HFFc6 (cell line): ENCODE results near the gene DNAH9. TPM values are rescaled to one million over a fixed set of nuclear protein-coding genes. Genes with fewer than 3 reads are reported as not detected.
"Not testable (repeated sequence)": the region's sequence is repeated elsewhere in the genome, so short reads cannot be mapped to it uniquely, and the experiment has no call there.

Experiments used
- DNase-seq: peaks from one replicate; pipeline ENCODE4 v3.0.0-alpha.2; 2018
- H3K27ac Mint-ChIP-seq: 2 replicates; pipeline ENCODE4 v1.8.0; 2020; ENCODE audit warnings: mild to moderate bottlenecking, mixed read lengths
- H3K27me3 Mint-ChIP-seq: 2 replicates; pipeline ENCODE4 v1.8.0; 2021; ENCODE audit warnings: mild to moderate bottlenecking, moderate library complexity, mixed read lengths; ENCODE audit not compliant: insufficient read depth
- H3K36me3 Mint-ChIP-seq: 2 replicates; pipeline ENCODE4 v1.8.0; 2021; ENCODE audit warnings: low read depth, mixed read lengths
- H3K4me1 Mint-ChIP-seq: 2 replicates; pipeline ENCODE4 v1.8.0; 2020; ENCODE audit warnings: low read depth, mixed read lengths
- H3K4me3 Mint-ChIP-seq: 2 replicates; pipeline ENCODE4 v1.8.0; 2020; ENCODE audit warnings: mild to moderate bottlenecking, moderate library complexity, mixed read lengths
- H3K9me3 Mint-ChIP-seq: 2 replicates; pipeline ENCODE4 v1.8.0; 2020; ENCODE audit warnings: mild to moderate bottlenecking, mixed read lengths
- CTCF ChIP-seq: fragments of 200-600 bp; sonication (generic); IDR thresholded peaks from 2 replicates; pipeline ENCODE4 v1.5.0; 2021; ENCODE audit warnings: antibody characterized with exemption, mild to moderate bottlenecking
- total RNA-seq, 6 experiments: library from RNA; stranded (reverse); fragmentation: NEBNext Ultra II Directional; extraction: Animal tissue kit (Norgen Biotek cat#: 25700); gene quantifications; 2 replicates in 1 of 6; 3 replicates in 5 of 6; pipeline ENCODE4 v1.2.3, GENCODE V29; 2021

The DNAH9 gene
- total RNA-seq, 6 experiments from 2014 or later, result not detected

GRCh38 chr17:11940904-11941303 lies 342.6 kb downstream of the DNAH9 start:
- no peak for DNase-seq
- H3K4me1 Mint-ChIP-seq, result peaks cover 7% of the 10 kb centered on the region
- H3K27me3 Mint-ChIP-seq, result peaks cover 14% of the 10 kb centered on the region
- TF ChIP-seq CTCF, result no peak
- H3K27ac Mint-ChIP-seq, result no peak overlapping the region
- no peak overlapping the region for H3K4me3 Mint-ChIP-seq
- H3K36me3 Mint-ChIP-seq, result no peaks in the 10 kb centered on the region
- H3K9me3 Mint-ChIP-seq, result no peaks in the 10 kb centered on the region; the same call in 1 of the 2 replicates

GRCh38 chr17:11943086-11943485 lies 344.8 kb downstream of the DNAH9 start:
- not testable (repeated sequence) for H3K4me1 Mint-ChIP-seq, H3K9me3 Mint-ChIP-seq, H3K27me3 Mint-ChIP-seq, H3K27ac Mint-ChIP-seq, DNase-seq, H3K36me3 Mint-ChIP-seq, H3K4me3 Mint-ChIP-seq

GRCh38 chr17:11943759-11944347 lies 345.6 kb downstream of the DNAH9 start:
- Mint-ChIP-seq H3K4me3 (no peak overlapping the region), H3K4me1 (peaks cover 13% of the 10 kb centered on the region), H3K27me3 (peaks cover 6% of the 10 kb centered on the region), H3K27ac (no peak overlapping the region), H3K36me3 (no peaks in the 10 kb centered on the region), H3K9me3 (no peaks in the 10 kb centered on the region; the same call in 1 of the 2 replicates)
- DNase-seq, result no peak
- no peak for TF ChIP-seq CTCF

GRCh38 chr17:11944587-11944986 lies 346.3 kb downstream of the DNAH9 start:
- no peak for TF ChIP-seq CTCF
- H3K27me3 Mint-ChIP-seq, result peaks cover 6% of the 10 kb centered on the region
- no peak overlapping the region for H3K27ac Mint-ChIP-seq
- H3K36me3 Mint-ChIP-seq, result no peaks in the 10 kb centered on the region
- H3K9me3 Mint-ChIP-seq, result no peaks in the 10 kb centered on the region; the same call in 1 of the 2 replicates
- H3K4me3 Mint-ChIP-seq, result no peak overlapping the region
- DNase-seq, result no peak
- peaks cover 17% of the 10 kb centered on the region for H3K4me1 Mint-ChIP-seq

GRCh38 chr17:11948789-11949188 lies 350.5 kb downstream of the DNAH9 start:
- Mint-ChIP-seq H3K4me1 (peaks cover 17% of the 10 kb centered on the region), H3K9me3 (peaks cover 4% of the 10 kb centered on the region), H3K36me3 (peaks cover 4% of the 10 kb centered on the region), H3K4me3 (peak overlapping the region; percentile 79), H3K27ac (no peak overlapping the region), H3K27me3 (no peaks in the 10 kb centered on the region; the same call in none of the 2 replicates)
- TF ChIP-seq CTCF, result no peak
- DNase-seq, result peak; percentile 67

GRCh38 chr17:11949571-11949970 lies 351.3 kb downstream of the DNAH9 start:
- not testable (repeated sequence) for DNase-seq, H3K27ac Mint-ChIP-seq, H3K4me3 Mint-ChIP-seq, H3K27me3 Mint-ChIP-seq
- peaks cover 14% of the 10 kb centered on the region for H3K4me1 Mint-ChIP-seq
- H3K36me3 Mint-ChIP-seq, result peaks cover 10% of the 10 kb centered on the region
- H3K9me3 Mint-ChIP-seq, result peaks cover 11% of the 10 kb centered on the region
